COLO829 (cell line): ENCODE measurements around the gene MDN1.

Experiments
- DNase-seq: peaks from one replicate; pipeline ENCODE4 v3.0.0; 2012; ENCODE audit warnings: low spot score

Gene MDN1

DNA sequence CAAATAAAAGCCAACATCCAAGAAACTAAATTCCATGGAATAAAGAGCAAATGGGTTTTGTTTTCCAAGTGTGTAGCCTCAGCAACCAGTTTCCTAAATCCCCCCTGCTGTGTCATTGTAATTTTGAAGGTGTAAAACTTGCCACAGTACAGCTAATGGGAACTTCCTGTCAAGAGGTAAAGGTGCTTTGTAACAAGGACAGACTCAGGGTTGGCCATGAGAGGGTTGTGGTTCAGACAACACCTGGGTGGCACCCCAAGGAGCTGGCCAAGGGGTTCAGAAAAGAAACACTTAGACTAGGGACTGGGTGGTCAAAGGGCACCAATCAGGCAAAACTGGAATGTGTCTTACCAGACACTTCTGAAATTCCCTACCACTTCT lies 128.7 kb downstream of the MDN1 start:
- no peak for DNase-seq

DNA sequence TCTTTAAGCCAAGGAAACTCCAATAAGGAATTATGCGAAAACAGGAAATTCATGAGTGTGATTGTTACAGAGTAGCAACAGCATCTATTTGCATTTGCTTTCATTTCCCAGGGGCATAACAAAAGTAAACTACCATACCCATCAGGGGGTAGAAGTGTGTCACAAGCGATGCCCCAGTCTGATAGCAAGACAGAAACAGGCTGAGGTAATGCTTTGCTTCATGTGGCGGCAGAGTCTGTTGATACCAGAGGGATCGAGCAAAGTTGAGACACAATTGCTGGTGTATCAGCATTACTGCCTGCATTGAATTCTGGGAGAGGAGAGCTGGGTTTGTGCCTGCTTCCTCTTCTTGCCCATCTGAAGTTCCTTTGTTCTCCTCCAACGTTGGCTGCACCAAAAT lies 129.9 kb downstream of the MDN1 start:
- DNase-seq: peak; percentile 42

DNA sequence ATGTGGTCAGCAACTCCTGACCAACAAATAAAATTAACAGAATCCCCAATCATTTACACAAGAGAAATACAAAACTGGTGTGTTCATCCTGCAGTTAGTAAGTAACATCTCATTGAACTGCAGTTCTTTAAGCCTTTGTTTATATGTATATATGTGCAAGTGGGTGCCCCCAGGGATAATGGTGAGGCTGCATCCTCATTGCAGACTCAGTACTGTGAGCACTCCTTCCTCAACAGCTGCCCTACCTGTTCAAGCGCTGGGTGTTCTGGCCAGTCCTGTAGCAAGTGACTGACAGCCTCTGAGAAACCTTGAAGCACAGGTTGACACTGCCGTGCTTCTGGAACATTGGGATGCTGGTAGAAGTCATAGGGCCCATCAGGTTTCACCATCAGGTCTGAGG lies 131.3 kb downstream of the MDN1 start:
- no peak for DNase-seq

DNA sequence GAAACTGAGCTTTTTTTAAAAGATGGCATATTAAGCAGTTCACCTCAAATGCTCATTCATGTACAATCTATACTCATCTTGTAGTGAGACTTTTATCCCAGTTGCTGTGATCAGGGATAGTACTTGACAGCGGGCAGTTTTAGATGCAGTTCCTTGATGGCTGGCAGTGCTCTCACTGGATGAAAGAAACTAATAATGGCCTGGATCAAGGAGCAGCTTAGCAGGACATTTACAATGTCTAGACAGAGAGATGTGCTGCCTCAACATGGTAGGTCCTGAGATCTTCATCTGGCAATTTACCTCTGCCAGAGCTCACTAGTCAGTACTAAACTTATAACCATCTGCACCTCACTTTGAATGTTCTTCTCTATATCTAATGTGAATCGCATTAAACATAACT lies 134.3 kb downstream of the MDN1 start:
- no peak for DNase-seq

DNA sequence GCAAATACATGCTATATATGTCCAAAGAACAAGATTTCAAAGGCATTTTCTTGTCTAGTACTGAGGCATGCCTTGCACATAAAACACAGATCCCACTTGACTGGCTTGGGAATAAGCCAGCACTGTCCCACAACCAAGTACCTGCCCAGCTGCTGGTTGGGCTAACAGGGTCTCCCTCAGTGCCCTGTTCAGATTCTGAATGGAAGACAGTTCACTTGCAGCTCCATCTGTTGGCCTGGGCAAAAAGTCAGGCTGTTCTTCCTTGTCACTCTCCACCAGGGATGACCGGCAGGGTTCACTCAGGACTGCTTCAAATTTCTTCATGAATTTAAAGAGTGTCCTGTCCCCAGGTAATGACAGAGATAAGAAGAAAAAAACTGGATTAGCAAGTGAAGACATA lies 136.6 kb downstream of the MDN1 start:
- no peak for DNase-seq

DNA sequence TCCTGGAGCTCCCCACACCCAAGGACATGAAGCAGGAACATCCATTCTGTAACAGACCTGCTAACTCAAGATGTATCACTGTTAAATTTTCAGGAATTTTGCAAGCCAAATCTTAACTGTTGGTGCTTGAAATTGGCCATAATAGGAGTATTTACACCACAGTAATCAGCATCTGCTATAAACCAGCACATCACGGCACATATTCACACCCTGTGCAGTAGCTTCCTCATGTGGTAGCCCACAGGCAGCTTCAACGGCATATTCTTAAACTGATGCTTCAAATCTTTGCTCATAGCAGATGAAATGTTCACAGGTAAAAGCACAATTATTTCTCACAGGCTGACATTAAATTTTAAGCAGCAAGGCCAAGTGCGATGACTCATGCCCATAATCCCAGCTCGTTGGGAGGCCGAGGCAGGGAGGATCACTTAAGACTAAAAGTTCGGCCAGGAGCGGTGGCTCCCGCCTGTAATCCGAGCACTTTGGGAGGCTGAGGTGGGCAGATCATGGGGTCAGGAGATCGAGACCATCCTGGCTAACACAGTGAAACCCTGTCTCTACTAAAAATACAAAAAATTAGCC lies 137.5 kb downstream of the MDN1 start:
- DNase-seq: no peak

DNA sequence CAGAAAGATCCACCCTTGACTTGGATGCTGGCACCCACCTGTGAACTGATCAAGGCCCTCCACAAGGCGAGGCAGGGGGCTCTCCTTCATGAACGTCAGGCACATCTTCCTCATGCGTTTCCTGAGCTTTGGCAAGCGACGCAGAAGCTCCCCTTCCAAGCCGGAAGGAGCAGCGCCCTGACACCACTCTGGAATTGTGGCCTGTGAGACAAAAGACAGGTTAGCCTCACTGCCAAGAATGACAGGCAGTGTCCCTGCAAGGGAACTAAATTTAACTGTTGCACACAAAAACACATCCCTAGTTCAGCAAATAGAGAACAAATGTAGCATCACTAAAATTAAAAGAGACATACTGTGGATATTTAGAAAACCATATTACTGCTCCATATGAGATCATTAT lies 139.0 kb downstream of the MDN1 start:
- DNase-seq: no peak

DNA sequence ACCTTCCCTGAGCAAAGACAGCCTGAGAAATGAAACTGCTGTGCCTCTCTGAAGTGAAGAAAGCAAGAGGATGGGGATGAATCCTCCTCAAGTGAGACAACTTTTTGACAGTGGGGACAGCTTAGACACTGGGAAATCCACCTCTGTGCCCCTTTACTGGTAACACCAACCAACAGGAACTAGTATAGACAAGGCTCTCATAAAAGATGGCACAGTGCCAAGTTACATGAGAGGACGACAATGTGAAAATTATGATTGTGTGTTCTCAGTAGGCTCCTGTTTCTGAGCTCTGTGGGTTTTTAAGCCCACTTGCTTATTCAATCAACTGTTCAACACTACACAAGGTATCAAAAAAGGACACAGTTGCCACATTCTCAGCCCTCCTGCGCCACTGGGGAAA lies 139.4 kb downstream of the MDN1 start:
- no peak for DNase-seq

DNA sequence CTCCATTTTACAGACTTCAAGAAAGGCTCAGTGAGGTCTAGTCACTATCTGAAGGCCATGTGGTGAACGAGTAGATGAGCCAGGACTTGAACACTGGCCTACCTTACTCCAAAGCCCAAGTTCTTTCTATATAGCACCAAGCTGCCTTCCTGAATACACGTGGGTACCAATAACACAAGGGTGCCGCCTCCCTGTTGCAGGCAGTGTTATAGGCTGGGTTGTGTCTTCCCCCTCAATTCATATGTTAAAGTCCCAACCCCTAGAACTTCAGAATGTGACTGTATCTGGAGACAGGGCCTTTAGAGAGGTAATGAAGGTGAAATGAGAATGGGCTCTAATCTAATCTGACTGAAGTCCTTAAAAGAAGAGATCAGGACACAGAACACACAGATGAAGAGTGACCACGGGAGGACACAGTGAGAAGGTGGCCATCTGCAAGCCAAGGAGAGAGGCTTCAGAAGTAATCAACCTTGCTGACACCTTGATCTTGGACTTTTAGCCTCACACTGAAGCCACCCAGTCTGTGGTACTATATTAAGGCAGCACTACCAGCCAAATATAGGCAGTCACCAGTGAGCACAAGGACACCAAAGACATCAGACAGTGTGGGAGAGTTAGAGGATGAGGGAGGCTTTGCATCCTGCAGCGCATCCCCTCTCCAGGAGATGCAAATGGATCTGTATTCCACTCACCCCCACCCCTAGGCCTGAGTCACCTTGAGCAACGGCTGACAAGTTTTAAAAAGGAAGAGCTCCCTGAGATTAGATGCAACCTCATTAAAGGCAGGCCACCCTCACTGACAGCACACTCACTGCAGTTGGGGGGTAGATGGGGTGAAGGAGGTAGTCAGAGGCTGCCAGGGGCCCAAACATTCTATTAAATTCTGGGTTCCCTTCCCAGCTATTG lies 140.1 kb downstream of the MDN1 start:
- no peak for DNase-seq

DNA sequence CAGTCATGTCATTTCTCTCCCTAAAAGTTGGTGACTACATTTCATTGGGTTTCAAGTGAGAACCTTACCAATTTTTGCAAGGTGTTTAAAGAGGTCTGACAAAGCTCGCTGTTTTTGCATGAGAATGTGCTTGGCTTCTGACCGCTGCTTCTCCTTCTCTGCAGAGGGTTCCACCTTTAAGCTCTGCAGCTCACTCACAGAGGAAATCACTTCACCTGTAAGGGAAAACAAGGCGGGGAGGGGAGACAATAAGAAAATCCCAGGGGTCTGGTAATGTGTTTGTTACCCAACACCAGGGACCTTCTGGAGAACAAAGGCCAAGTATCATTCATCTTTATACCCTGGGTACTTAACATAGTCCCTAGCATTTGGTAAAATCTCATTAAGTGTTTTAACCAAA lies 141.1 kb downstream of the MDN1 start:
- no peak for DNase-seq

DNA sequence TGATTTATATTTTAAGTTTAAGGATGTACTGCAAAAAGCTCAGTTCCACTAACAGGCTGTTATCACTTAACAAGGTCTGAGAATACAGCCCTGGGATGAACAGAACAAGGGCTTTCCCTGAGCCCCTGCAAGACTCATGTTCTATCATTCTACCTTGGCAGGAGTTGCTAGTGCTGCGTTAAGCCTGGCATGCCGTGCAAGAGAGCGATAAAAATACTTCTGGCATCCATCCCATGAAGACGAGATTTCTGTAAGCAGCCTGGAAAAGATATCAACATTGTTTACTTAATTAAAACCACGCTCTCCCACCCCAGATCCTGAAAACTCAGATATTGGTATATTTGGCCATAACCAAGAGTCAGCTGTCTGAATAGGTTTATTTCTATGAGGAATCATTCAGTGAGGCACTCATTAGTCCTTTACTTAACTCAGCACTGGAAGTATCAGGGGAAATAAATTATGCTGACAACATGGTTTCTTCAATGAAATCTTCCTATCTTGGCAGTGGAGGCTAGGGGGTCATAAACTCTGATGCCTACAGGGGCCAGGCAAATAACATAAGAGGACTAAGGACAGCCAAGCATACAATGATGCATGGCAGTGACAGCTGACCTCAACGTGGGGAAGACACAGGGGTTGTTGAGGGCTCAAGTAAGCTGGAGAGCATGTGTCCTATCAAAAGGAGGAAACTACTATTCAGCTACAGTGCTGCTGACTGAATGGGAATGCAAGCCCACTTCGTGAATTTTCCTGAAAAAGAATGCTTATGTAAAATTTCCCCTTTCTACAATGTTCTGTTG lies 143.4 kb downstream of the MDN1 start:
- no peak for DNase-seq

DNA sequence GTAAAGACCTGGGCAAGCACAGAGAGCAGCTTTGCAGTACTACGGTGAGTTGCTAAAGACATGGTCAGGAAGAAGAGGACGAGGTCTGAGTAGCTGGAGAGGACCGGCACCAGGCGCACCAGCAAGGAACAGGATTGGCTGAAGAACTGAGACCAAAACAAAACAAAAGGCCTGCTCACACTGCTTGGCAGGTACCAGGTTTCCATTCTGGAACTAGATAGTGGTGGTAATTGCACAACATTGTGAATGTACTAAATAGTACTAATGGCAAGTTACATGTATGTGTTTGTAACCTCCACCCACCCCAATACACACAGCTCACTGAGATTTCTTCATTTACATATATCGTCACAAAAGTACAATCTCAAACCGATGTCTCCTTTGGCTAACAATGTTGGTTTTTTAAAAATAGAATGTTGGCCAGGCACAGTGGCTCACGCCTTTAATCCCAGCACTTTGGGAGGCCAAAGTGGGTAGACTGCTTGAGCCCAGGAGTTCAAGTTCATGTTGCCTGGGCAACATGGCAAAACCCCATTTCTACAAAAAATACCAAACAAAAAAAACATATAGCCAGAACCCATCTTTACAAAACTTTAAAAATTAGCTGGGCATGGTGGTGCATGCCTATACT lies 148.5 kb downstream of the MDN1 start:
- no peak for DNase-seq

DNA sequence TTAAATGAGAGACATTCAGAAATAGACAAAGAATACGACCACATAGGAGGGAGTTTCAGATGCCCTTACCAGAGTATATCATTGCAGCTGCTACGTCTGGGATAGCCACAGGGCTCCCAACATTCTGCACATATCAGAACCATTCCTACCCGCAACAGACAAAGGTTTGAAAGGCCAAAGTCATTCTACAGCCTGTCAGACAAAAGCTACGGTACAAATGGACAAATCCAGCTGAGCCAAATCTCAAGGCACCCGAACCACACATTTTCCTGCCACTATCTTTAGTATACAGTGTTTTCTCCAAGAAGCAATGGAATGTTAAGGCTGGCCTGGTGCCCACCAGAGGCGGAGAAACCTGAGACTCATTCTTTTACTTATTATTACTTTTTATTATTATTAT lies 150.6 kb downstream of the MDN1 start:
- DNase-seq: no peak

DNA sequence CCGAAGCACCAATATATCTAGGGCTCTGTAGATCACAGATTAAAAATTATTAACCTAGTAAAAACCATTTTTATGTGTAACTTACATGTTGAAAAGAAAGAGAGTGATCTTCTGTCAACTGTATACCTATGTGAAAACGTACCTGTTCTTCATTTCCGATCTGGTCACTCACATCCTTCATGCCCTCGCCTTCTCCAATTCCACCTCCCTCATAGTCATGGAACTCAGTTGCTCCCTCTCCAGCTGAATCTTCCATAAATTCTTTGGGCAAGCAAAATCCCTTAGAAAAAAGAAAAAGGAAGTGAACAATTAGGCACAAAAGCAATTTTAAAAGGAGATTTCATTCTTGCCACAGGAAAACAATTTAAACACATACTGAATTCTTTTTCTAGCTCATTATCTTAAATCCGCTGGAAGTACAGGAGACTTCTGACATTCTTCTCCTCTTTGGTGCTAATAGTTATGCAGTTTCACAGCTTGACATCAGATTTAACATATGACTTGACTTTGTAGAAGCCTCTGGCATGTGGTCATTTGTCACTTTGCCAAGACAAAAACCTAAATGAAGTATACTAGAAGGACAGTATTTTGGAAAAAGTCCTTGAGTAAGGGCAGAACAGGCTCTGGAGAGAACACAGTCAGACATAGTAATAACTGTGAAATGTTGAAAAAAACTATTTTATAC lies 151.6 kb downstream of the MDN1 start:
- DNase-seq: no peak

DNA sequence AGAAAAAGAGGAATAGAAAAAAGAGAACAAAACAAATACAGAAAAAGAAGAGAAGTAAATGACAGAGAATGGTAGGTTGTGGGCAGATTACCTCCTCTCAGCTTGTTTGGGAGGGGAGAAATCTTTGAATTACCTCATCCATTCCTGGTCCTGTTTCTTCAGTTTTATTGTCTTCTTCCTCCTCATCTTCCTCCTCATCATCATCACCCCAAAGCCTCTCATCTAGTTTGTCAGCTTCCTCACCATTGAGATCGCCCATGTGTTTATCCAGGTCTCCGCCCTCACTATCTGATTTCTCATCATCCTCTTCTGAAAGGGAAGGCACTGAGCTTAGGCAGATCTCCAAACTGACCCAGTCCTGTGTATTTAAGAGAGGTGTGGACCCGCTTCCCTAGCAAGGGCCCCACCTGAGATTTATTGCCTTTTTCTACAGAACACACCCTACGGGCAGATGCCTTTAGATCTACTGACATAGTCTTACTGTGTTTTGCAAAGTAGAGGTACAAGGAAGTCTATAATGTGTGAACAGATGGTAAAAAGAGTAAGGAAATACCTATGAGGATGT lies 156.9 kb downstream of the MDN1 start:
- no peak for DNase-seq

DNA sequence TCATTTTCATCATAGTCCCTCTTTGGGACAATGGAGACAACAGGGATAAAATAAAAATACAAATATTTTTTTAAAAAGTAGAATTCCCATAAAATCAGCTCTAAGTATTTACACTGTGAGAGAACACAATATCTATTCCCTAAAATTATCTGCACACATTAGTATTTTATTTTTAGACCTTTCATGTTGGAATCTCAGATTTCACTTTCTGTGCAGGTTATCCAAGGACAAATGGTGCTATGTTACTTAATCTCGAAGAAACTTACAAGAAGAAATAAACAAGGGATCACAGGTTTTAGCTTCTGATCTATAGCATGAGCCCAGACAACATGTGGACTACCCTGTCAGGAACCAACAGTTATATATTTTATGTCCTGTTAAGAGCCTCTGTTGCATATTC lies 158.0 kb downstream of the MDN1 start:
- DNase-seq: no peak

DNA sequence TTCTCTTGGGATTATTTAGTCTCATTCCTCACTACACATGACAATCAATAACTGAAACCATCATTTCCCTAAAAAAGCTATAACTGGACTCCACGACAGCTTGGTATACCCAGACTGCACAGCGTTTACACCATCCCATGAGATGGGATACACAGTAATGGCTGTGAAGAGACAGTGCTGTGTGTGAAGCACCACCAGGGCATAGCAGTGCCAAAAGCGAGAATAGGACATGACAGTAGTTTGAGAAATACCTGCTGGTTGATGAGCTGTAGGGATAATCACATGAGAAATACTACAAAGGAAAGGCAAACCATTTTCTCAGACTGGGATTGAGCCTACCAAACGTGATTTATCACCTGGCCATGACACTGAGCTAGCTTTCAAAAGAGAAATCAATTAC lies 158.6 kb downstream of the MDN1 start:
- no peak for DNase-seq

DNA sequence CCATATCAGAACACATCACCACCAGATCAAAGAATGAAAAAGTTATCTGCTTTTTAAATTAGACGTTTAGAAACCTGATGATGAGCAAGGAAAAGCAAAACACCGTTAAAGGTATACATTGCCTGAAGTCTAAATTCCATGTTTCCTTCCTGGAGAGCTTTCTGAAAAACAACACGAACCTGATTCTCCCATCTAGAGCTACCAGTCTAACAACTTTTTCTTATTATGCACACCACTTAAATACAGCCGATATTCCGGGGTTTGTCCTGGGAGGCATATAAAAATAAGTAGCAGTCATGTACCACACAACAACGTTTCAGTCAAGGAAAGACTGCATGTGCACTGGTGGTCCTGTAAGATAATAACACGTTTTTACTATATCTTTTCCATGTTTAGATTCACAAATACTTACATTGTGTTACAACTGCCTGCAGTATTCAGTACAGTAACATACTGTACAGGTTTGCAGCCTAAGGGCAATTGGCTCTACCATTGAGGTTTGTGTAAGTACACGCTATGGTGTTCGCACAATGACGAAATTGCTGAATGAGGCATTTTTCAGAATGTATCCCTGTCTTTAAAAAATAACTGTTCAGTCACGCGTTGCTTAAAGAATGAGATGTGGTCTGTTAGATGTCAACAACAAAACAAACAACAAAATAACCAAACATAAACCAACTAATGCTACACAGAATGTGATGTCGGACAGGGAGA lies 162.0 kb downstream of the MDN1 start:
- DNase-seq: no peak

DNA sequence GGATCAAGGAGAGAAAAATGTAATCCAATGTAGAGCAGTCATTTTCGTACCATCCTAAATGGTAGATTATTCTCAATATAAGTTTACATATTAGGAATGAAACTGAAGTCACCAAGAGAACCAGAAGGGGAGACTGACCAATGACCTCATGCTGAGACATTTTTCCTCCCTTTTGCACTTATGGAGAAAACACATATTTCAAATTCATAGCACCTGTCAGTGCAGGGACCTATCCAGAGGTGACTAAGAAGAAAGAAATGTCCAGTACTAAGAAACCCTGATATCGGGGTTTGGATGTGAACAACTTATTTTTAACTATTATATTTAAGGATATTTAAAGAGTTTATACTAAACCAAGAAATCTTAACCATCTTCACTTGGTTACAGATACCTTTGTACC lies 164.5 kb downstream of the MDN1 start:
- DNase-seq: no peak

DNA sequence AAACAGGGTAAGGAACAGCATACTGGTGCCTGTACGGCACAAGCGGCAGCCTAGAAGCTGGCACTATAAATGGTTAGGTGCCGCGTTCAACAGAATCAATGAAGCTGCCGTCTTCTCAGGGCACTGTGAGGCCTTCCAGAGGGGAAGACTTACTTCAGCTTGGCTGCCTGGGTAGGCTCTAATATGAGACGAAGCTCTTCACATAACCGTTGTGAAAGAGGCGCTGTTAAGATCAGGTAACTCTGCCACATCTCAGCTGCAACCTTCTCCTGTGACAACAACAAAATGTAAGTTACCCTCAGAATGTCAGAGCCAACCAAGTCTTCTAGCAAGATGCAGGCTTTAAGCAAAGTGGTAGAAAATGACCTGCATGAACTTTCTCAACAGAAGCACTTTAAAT lies 169.0 kb downstream of the MDN1 start:
- DNase-seq: no peak

DNA sequence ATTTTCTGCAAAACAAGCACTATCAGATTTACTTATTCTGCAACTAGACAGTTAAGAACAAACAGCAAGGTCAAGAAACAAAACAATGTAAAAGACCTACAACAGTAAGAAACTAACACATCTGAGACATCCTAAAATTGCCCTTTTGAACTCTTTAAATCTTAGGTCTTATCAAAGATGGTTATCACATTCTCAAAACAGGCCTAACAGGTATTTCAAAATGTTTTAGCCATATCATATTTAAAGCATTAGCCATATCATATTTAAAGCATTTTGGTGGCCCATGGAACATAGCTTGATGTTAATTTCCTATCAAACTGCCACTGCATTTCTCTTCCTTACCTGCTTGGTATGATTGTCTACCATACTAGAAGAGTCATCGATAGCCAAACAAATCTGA lies 169.9 kb downstream of the MDN1 start:
- DNase-seq: no peak
